Endothelial cell of umbilical vein (primary cell): Measurements from ENCODE around the gene NCOA3.

ENCODE experiments used
- POLR2A ChIP-seq: IDR thresholded peaks from 2 replicates; pipeline ENCODE4 v1.6.1; 2012; ENCODE audit warnings: low read depth, mild to moderate bottlenecking, control low read depth, low read length
- POLR2AphosphoS5 ChIP-seq: IDR thresholded peaks from 2 replicates; pipeline ENCODE4 v1.6.1; 2012; ENCODE audit warnings: low read depth, mild to moderate bottlenecking, control low read depth, low read length, moderate library complexity; ENCODE audit not compliant: insufficient read depth
- TF ChIP-seq, protein P1 (sequence below), 2 donors: IDR thresholded peaks; 1 replicate in 1 of 2; 2 replicates in 1 of 2; pipeline ENCODE4 v1.5.1; 2011; ENCODE audit warnings: low read length in 2 of 2, mild to moderate bottlenecking in 2 of 2, moderate library complexity in 2 of 2, control low read depth in 1 of 2, inconsistent platforms in 1 of 2, low read depth in 1 of 2; ENCODE audit not compliant: insufficient read depth in 1 of 2; ENCODE audit errors: extremely low read depth in 1 of 2

DNA sequence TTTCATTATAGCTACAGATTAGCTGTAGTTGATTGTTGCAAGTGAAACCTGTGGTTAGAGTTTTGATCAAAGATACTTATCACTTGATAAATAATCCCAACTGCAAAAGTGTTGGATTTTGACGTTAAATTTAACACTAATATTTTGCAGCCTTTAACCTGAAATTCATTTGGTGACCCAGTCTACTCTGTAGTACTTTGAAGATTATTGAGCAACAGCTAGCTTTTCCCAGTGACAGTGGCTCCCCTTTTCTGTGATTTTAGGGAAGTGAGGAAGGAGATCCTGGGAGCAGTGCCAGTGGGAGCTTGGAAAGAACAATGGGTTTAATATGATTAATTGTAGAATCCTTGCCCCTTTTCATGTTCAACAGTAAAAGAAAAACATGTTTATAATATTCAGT is 76.9 kb downstream of the NCOA3 start:
- TF ChIP-seq POLR2AphosphoS5, result no peak
- no peak for TF ChIP-seq POLR2A
- TF ChIP-seq, protein P1, sequence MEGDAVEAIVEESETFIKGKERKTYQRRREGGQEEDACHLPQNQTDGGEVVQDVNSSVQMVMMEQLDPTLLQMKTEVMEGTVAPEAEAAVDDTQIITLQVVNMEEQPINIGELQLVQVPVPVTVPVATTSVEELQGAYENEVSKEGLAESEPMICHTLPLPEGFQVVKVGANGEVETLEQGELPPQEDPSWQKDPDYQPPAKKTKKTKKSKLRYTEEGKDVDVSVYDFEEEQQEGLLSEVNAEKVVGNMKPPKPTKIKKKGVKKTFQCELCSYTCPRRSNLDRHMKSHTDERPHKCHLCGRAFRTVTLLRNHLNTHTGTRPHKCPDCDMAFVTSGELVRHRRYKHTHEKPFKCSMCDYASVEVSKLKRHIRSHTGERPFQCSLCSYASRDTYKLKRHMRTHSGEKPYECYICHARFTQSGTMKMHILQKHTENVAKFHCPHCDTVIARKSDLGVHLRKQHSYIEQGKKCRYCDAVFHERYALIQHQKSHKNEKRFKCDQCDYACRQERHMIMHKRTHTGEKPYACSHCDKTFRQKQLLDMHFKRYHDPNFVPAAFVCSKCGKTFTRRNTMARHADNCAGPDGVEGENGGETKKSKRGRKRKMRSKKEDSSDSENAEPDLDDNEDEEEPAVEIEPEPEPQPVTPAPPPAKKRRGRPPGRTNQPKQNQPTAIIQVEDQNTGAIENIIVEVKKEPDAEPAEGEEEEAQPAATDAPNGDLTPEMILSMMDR (IDR thresholded peaks at IDR 0.05; ENCODE audit: extremely low read depth in 1 of 2, insufficient read depth in 1 of 2, low read depth in 1 of 2, low read length in 2 of 2), result no peak
